Neutrophil (primary cell): ENCODE data around the gene NCKIPSD.

Experiments used
- H3K27ac ChIP-seq: fragments of 200-600 bp; sonication (generic); 2 replicates; pipeline ENCODE4 v1.5.1; 2016; ENCODE audit warnings: mild to moderate bottlenecking, moderate library complexity
- H3K27me3 ChIP-seq: fragments of 200-600 bp; sonication (generic); 2 replicates; pipeline ENCODE4 v1.6.0; 2016; ENCODE audit warnings: mild to moderate bottlenecking
- H3K36me3 ChIP-seq: fragments of 200-600 bp; sonication (generic); 2 replicates; pipeline ENCODE4 v1.5.1; 2017
- H3K4me1 ChIP-seq, 2 experiments: fragments of 200-600 bp in 1 of 2; sonication (generic) in 1 of 2; 1 replicate in 1 of 2; 2 replicates in 1 of 2; pipeline versions ENCODE4 v1.5.1 to v1.6.1; 2013 to 2016; ENCODE audit warnings: low read depth in 1 of 2, low read length in 1 of 2, mild to moderate bottlenecking in 1 of 2, moderate library complexity in 1 of 2; ENCODE audit not compliant: control insufficient read depth in 1 of 2, insufficient read depth in 1 of 2
- H3K4me3 ChIP-seq, 2 experiments: fragments of 200-600 bp in 1 of 2; sonication (generic) in 1 of 2; 1 replicate in 1 of 2; 2 replicates in 1 of 2; pipeline ENCODE4 v1.5.1; 2013 to 2016; ENCODE audit warnings: low read depth in 1 of 2, low read length in 1 of 2, mild to moderate bottlenecking in 1 of 2, moderate library complexity in 1 of 2
- H3K9me3 ChIP-seq: fragments of 200-600 bp; sonication (generic); 2 replicates; pipeline ENCODE4 v1.5.1; 2016
- CTCF ChIP-seq: fragments of 200-600 bp; sonication (generic); IDR thresholded peaks from 2 replicates; pipeline ENCODE4 v1.5.1; 2016; ENCODE audit warnings: antibody characterized with exemption

Gene NCKIPSD

GRCh38 chr3:48655063-48655462, 30.7 kb downstream of the NCKIPSD start:
- Histone ChIP-seq H3K9me3 (no peaks in the 10 kb centered on the region), H3K36me3 (no peaks in the 10 kb centered on the region), H3K4me1 (peaks cover 16 to 20% of the 10 kb centered on the region in 2 experiments), H3K4me3 (no peak overlapping the region), H3K27me3 (peaks cover 57% of the 10 kb centered on the region), H3K27ac (no peak overlapping the region)
- no peak for TF ChIP-seq CTCF

GRCh38 chr3:48652923-48653715, 32.6 kb downstream of the NCKIPSD start:
- H3K27me3 ChIP-seq, result peaks cover 38% of the 10 kb centered on the region
- H3K9me3 ChIP-seq, result no peaks in the 10 kb centered on the region
- no peaks in the 10 kb centered on the region for H3K36me3 ChIP-seq
- H3K27ac ChIP-seq, result no peak overlapping the region
- TF ChIP-seq CTCF, result no peak
- no peak overlapping the region for H3K4me3 ChIP-seq
- peaks cover 16 to 20% of the 10 kb centered on the region in 2 experiments for H3K4me1 ChIP-seq

- peaks cover 11 to 18% of the 10 kb centered on the region in 2 experiments for H3K4me1 ChIP-seq
- H3K4me3 ChIP-seq, result no peak overlapping the region
- H3K9me3 ChIP-seq, result no peaks in the 10 kb centered on the region
- TF ChIP-seq CTCF, result no peak
- H3K27ac ChIP-seq, result no peak overlapping the region
- no peaks in the 10 kb centered on the region for H3K36me3 ChIP-seq
- peaks cover 24% of the 10 kb centered on the region for H3K27me3 ChIP-seq
Observed at GRCh38 chr3:48651771-48652170, 33.9 kb downstream of the NCKIPSD start.

GRCh38 chr3:48650723-48651122, 35.0 kb downstream of the NCKIPSD start:
- no peaks in the 10 kb centered on the region for H3K9me3 ChIP-seq
- TF ChIP-seq CTCF, result no peak
- peaks cover 14% of the 10 kb centered on the region for H3K27me3 ChIP-seq
- H3K36me3 ChIP-seq, result no peaks in the 10 kb centered on the region
- H3K4me3 ChIP-seq, result no peak overlapping the region
- H3K4me1 ChIP-seq, result peaks cover 4 to 7% of the 10 kb centered on the region in 2 experiments
- H3K27ac ChIP-seq, result no peak overlapping the region

- H3K27me3 ChIP-seq, result no peaks in the 10 kb centered on the region
- no peak for TF ChIP-seq CTCF
- no peak overlapping the region for H3K4me3 ChIP-seq
- no peak overlapping the region for H3K27ac ChIP-seq
- H3K9me3 ChIP-seq, result no peaks in the 10 kb centered on the region
- H3K36me3 ChIP-seq, result no peaks in the 10 kb centered on the region
- no peaks in the 10 kb centered on the region for H3K4me1 ChIP-seq
Observed at GRCh38 chr3:48648188-48648850, 37.4 kb downstream of the NCKIPSD start.
